ELR (cell line): Measurements from ENCODE around the gene DDR2.
"Not testable (repeated sequence)": the region's sequence is repeated elsewhere in the genome, so short reads cannot be mapped to it uniquely, and the experiment has no call there.

Source experiments
- DNase-seq: peaks from one replicate; pipeline ENCODE4 v3.0.0-alpha.2; 2015; ENCODE audit warnings: low read depth

The DDR2 gene

GRCh38 chr1:162632217-162632666, at the start of gene DDR2:
TSS of gene DDR2 (plus strand) at chr1:162632464. CDS start at chr1:162719064, 86,600 bp downstream.
- DNase-seq, result peak; percentile 95

GRCh38 chr1:162582901-162583300, 49.4 kb upstream of the DDR2 start:
- DNase-seq, result not testable (repeated sequence)

- not testable (repeated sequence) for DNase-seq
Measured at GRCh38 chr1:162585101-162585500, 47.2 kb upstream of the DDR2 start.

GRCh38 chr1:162587347-162587746, 44.9 kb upstream of the DDR2 start:
- DNase-seq, result no peak

GRCh38 chr1:162587761-162588260, 44.5 kb upstream of the DDR2 start:
- DNase-seq, result no peak

GRCh38 chr1:162590101-162590500, 42.2 kb upstream of the DDR2 start:
- DNase-seq, result no peak

GRCh38 chr1:162590686-162591085, 41.6 kb upstream of the DDR2 start:
- DNase-seq, result no peak

- no peak for DNase-seq
Measured at GRCh38 chr1:162596514-162597170, 35.6 kb upstream of the DDR2 start.

GRCh38 chr1:162599451-162599850, 32.8 kb upstream of the DDR2 start:
- no peak for DNase-seq

GRCh38 chr1:162603117-162603516, 29.1 kb upstream of the DDR2 start:
- DNase-seq, result not testable (repeated sequence)

GRCh38 chr1:162605225-162605927, 26.9 kb upstream of the DDR2 start:
- peak; percentile 97 for DNase-seq

- DNase-seq, result no peak
Measured at GRCh38 chr1:162609306-162609705, 23.0 kb upstream of the DDR2 start.

- no peak for DNase-seq
Measured at GRCh38 chr1:162612606-162613400, 19.5 kb upstream of the DDR2 start.

- DNase-seq, result no peak
Measured at GRCh38 chr1:162616848-162617247, 15.4 kb upstream of the DDR2 start.

GRCh38 chr1:162617513-162617912, 14.8 kb upstream of the DDR2 start:
- no peak for DNase-seq

GRCh38 chr1:162619076-162619475, 13.2 kb upstream of the DDR2 start:
- DNase-seq, result no peak

- DNase-seq, result no peak
Measured at GRCh38 chr1:162621256-162621655, 11.0 kb upstream of the DDR2 start.

GRCh38 chr1:162625679-162626078, 6.6 kb upstream of the DDR2 start:
- DNase-seq, result no peak

GRCh38 chr1:162626094-162626493, 6.2 kb upstream of the DDR2 start:
- DNase-seq, result no peak

- no peak for DNase-seq
Measured at GRCh38 chr1:162626761-162627160, 5.5 kb upstream of the DDR2 start.

- peak; percentile 69 for DNase-seq
Measured at GRCh38 chr1:162627662-162628296, 4.5 kb upstream of the DDR2 start.

GRCh38 chr1:162629077-162629627, 3.1 kb upstream of the DDR2 start:
- no peak for DNase-seq
